ENCODE data around the gene VSX1. TPM values are rescaled to one million over a fixed set of nuclear protein-coding genes. Genes with fewer than 3 reads are reported as not detected.

Gene VSX1
- polyA plus RNA-seq, 1 donor from 2014 or later, result not detected

- Histone ChIP-seq H3K9ac (ENCODE audit: low read length) (no peak overlapping the region), H3K27me3 (ENCODE audit: insufficient read depth, low read depth, low read length) (no peaks in the 10 kb centered on the region), H3K36me3 (ENCODE audit: insufficient read depth, low read length) (no peaks in the 10 kb centered on the region), H3K27ac (ENCODE audit: low read length) (no peak overlapping the region), H4K20me1 (ENCODE audit: insufficient read depth) (no peaks in the 10 kb centered on the region), H3F3A (ENCODE audit: insufficient read depth, low read length, poor library complexity, severe bottlenecking) (no peaks in the 10 kb centered on the region), H3K4me3 (ENCODE audit: low read length) (no peak overlapping the region), H2AFZ (ENCODE audit: low read depth, low read length) (no peak overlapping the region), H3K79me2 (replicated peaks; ENCODE audit: insufficient read depth, low read length) (no peaks in the 10 kb centered on the region), H3K4me2 (ENCODE audit: low read length) (no peak overlapping the region), H3K9me2 (ENCODE audit: insufficient read depth, low read length) (no peaks in the 10 kb centered on the region), H3K9me3 (ENCODE audit: low read length) (no peaks in the 10 kb centered on the region)
- TF ChIP-seq RAD21 (conservative IDR thresholded peaks at IDR 0.05) (no peak), REST (IDR thresholded peaks at IDR 0.05; ENCODE audit: borderline replicate concordance) (no peak), EZH2 (IDR thresholded peaks at IDR 0.05; ENCODE audit: borderline replicate concordance, insufficient read depth, low read length, poor library complexity, severe bottlenecking) (no peak), EP300 (conservative IDR thresholded peaks at IDR 0.05; ENCODE audit: poor library complexity, severe bottlenecking) (no peak), MXI1 (conservative IDR thresholded peaks at IDR 0.05; ENCODE audit: poor library complexity, severe bottlenecking) (no peak), SMC3 (conservative IDR thresholded peaks at IDR 0.05; ENCODE audit: poor library complexity) (no peak), CTCF (IDR thresholded peaks at IDR 0.05; ENCODE audit: poor library complexity, severe bottlenecking) (no peak), POLR2AphosphoS5 (IDR thresholded peaks at IDR 0.05) (no peak), TAF1 (IDR thresholded peaks at IDR 0.05; ENCODE audit: low read depth) (no peak)
These were observed 35.7 kb downstream of the VSX1 start for GRCh38 chr20:25046181-25046641.

- Histone ChIP-seq H4K20me1 (ENCODE audit: insufficient read depth) (no peaks in the 10 kb centered on the region), H3K27ac (ENCODE audit: low read length) (no peak overlapping the region), H3K9me2 (ENCODE audit: insufficient read depth, low read length) (no peaks in the 10 kb centered on the region), H3K9ac (ENCODE audit: low read length) (no peak overlapping the region), H3K9me3 (ENCODE audit: low read length) (no peaks in the 10 kb centered on the region), H3K4me3 (ENCODE audit: low read length) (no peak overlapping the region), H3K79me2 (replicated peaks; ENCODE audit: insufficient read depth, low read length) (no peaks in the 10 kb centered on the region), H3K36me3 (ENCODE audit: insufficient read depth, low read length) (no peaks in the 10 kb centered on the region), H3K27me3 (ENCODE audit: insufficient read depth, low read depth, low read length) (no peaks in the 10 kb centered on the region), H2AFZ (ENCODE audit: low read depth, low read length) (no peak overlapping the region), H3F3A (ENCODE audit: insufficient read depth, low read length, poor library complexity, severe bottlenecking) (no peaks in the 10 kb centered on the region), H3K4me2 (ENCODE audit: low read length) (no peak overlapping the region)
- TF ChIP-seq EZH2 (IDR thresholded peaks at IDR 0.05; ENCODE audit: borderline replicate concordance, insufficient read depth, low read length, poor library complexity, severe bottlenecking) (no peak), POLR2AphosphoS5 (IDR thresholded peaks at IDR 0.05) (no peak)
These were observed 36.6 kb downstream of the VSX1 start for GRCh38 chr20:25045343-25045712.
